ENCODE data around the gene MIS12.

Gene MIS12

GRCh38 chr17:5532581-5532980 is 46.2 kb downstream of the MIS12 start:
- FAIRE-seq = no peak
- no peak for DNase-seq (ENCODE audit: low spot score)

GRCh38 chr17:5533486-5534315 is 47.3 kb downstream of the MIS12 start:
- no peak for FAIRE-seq
- no peak for DNase-seq (ENCODE audit: low spot score)

- DNase-seq (ENCODE audit: low spot score) (no peak), FAIRE-seq (no peak)
These were observed 49.1 kb downstream of the MIS12 start for GRCh38 chr17:5535436-5535835.

- DNase-seq (ENCODE audit: low spot score) (no peak), FAIRE-seq (no peak)
These were observed 50.7 kb downstream of the MIS12 start for GRCh38 chr17:5536866-5537650.

GRCh38 chr17:5539286-5539685 is 52.9 kb downstream of the MIS12 start:
- FAIRE-seq (no peak), DNase-seq (ENCODE audit: low spot score) (no peak)

- no peak for FAIRE-seq
- DNase-seq (ENCODE audit: low spot score) = no peak
These were observed 54.0 kb downstream of the MIS12 start for GRCh38 chr17:5540321-5540720.
